ENCODE measurements around the gene COG5. TPM values are rescaled to one million over a fixed set of nuclear protein-coding genes. Genes with fewer than 3 reads are reported as not detected.

The COG5 gene
- total and polyA plus RNA-seq, 2 experiments from 2014 or later: 15.4 to 36.5 TPM

- no peak for ATAC-seq
- 0 out of 3 replicates have a peak, but pooled peaks cover 3% of the 10 kb centered on the region for H3K4me1 Mint-ChIP-seq
These were observed 357.6 kb downstream of the COG5 start for GRCh38 chr7:107206136-107206535.

More at GRCh38 chr7:107206136-107206535, 357.6 kb downstream of the COG5 start:
- Mint-ChIP-seq H3K27ac (no peak overlapping the region), H3K9me3 (no peaks in the 10 kb centered on the region), H3K4me3 (no peak overlapping the region), H3K36me3 (ENCODE audit: low read depth) (peaks cover 15% of the 10 kb centered on the region), H3K27me3 (ENCODE audit: insufficient read depth, low read depth, poor library complexity) (peaks cover 6% of the 10 kb centered on the region)
- no peaks in the 10 kb centered on the region for H3K4me1 ChIP-seq (ENCODE audit: insufficient read depth)
- H2AFZ ChIP-seq: no peak overlapping the region
- H3K4me3 ChIP-seq: no peak overlapping the region
- H3K36me3 ChIP-seq (ENCODE audit: insufficient read depth): no peaks in the 10 kb centered on the region
- H3K27me3 ChIP-seq (ENCODE audit: insufficient read depth): no peaks in the 10 kb centered on the region
- H3K27ac ChIP-seq (ENCODE audit: low read depth): no peak overlapping the region
- no peaks in the 10 kb centered on the region for H3K79me2 ChIP-seq (replicated peaks; ENCODE audit: insufficient read depth)
- no peaks in the 10 kb centered on the region; the same call in 1 of the 2 replicates for H4K20me1 ChIP-seq (replicated peaks; ENCODE audit: insufficient read depth)
- TF ChIP-seq CTCF (conservative IDR thresholded peaks at IDR 0.05; ENCODE audit: low read depth in 2 of 2): no peak
- no peak for TF ChIP-seq JUNB (IDR thresholded peaks at IDR 0.05; ENCODE audit: unreplicated experiment)
- no peak for TF ChIP-seq EZH2 (IDR thresholded peaks at IDR 0.05; ENCODE audit: low read depth, unreplicated experiment)
- no peak for TF ChIP-seq NANOG (IDR thresholded peaks at IDR 0.05; ENCODE audit: borderline replicate concordance)
- no peak for TF ChIP-seq POLR2AphosphoS5 (IDR thresholded peaks at IDR 0.05; ENCODE audit: low read depth)
- no peak for TF ChIP-seq STAT1 (IDR thresholded peaks at IDR 0.05; ENCODE audit: unreplicated experiment)
- TF ChIP-seq EZH2phosphoT487 (IDR thresholded peaks at IDR 0.05; ENCODE audit: unreplicated experiment): no peak
- TF ChIP-seq ZNF114 (CRISPR knock-in tag; IDR thresholded peaks at IDR 0.05): no peak
- TF ChIP-seq ZNF331 (CRISPR knock-in tag; IDR thresholded peaks at IDR 0.05; ENCODE audit: low read depth): no peak
- no peak for TF ChIP-seq ZNF462 (CRISPR knock-in tag; IDR thresholded peaks at IDR 0.05)
- no peak for TF ChIP-seq CREB1 (CRISPR knock-in tag; IDR thresholded peaks at IDR 0.05; ENCODE audit: low read depth)
- TF ChIP-seq ETS1 (IDR thresholded peaks at IDR 0.05): no peak
- TF ChIP-seq, protein P1, sequence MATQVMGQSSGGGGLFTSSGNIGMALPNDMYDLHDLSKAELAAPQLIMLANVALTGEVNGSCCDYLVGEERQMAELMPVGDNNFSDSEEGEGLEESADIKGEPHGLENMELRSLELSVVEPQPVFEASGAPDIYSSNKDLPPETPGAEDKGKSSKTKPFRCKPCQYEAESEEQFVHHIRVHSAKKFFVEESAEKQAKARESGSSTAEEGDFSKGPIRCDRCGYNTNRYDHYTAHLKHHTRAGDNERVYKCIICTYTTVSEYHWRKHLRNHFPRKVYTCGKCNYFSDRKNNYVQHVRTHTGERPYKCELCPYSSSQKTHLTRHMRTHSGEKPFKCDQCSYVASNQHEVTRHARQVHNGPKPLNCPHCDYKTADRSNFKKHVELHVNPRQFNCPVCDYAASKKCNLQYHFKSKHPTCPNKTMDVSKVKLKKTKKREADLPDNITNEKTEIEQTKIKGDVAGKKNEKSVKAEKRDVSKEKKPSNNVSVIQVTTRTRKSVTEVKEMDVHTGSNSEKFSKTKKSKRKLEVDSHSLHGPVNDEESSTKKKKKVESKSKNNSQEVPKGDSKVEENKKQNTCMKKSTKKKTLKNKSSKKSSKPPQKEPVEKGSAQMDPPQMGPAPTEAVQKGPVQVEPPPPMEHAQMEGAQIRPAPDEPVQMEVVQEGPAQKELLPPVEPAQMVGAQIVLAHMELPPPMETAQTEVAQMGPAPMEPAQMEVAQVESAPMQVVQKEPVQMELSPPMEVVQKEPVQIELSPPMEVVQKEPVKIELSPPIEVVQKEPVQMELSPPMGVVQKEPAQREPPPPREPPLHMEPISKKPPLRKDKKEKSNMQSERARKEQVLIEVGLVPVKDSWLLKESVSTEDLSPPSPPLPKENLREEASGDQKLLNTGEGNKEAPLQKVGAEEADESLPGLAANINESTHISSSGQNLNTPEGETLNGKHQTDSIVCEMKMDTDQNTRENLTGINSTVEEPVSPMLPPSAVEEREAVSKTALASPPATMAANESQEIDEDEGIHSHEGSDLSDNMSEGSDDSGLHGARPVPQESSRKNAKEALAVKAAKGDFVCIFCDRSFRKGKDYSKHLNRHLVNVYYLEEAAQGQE (IDR thresholded peaks at IDR 0.05; ENCODE audit: unreplicated experiment): no peak
- no peaks in the 10 kb centered on the region for H3K9me2 ChIP-seq (ENCODE audit: insufficient read depth)
- no peaks in the 10 kb centered on the region for H3F3A ChIP-seq (replicated peaks; ENCODE audit: low read depth)
- no peak overlapping the region for H3K4me2 ChIP-seq
- no peak for DNase-seq (ENCODE audit: low spot score)
